ENCODE results near the gene ARAP2.

ARAP2 gene

DNA sequence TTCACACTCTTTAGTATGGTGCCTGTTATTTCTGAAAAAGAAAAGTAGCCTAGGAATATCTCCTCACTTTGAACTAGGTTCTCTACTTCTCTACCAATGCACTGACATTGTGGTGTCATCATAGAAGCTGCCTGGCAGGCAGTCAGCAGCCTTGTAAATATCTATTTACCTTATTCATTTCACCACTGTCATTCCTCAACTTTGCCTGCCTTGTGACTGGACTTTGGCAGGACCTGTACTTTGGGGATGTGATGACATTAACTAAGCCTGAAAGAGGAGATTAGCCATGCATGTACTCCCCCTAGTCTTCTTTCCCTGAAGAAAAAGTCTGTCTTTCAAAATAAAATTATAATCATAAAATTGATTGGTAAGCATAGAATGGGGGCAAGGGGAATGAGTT, 207.2 kb downstream of the ARAP2 start:
- DNase-seq, result no peak

DNA sequence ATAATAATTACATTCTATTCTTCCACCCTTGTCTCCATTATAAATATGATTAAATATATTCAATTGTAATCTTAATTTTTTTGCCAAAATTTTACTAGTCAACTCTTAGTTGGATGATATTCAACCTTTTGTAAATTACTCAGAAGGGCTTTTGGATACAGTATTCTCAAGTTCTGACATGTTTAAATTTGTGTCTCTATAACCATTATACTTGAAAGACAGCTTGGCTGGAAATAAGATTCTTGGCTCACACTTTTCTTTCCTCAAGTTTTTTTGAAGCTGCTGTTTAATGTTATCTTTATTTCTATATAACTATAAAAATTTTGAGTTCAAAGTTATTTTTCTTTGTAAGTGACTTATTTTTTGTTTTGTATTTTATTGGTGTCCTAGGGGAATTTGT, 214.4 kb downstream of the ARAP2 start:
- DNase-seq, result no peak

DNA sequence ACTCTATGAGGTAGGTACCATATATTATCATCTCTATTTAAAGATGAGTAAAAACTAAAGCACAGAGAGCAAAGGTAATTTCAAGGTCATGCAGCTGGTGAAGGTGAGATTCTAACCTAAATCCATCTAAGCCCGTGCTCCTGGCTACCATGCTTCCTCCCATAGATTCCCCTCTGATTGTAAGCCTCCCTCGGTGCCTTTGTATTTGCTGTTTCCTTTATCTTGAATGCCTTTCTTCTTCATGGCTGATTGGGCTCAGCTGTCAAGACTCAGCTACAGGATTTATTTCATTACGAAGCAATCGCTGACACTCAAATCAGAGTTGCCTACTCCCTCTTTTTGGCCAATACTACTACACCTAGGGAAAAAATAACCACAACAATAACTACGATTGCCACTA, 217.1 kb downstream of the ARAP2 start:
- no peak for DNase-seq

DNA sequence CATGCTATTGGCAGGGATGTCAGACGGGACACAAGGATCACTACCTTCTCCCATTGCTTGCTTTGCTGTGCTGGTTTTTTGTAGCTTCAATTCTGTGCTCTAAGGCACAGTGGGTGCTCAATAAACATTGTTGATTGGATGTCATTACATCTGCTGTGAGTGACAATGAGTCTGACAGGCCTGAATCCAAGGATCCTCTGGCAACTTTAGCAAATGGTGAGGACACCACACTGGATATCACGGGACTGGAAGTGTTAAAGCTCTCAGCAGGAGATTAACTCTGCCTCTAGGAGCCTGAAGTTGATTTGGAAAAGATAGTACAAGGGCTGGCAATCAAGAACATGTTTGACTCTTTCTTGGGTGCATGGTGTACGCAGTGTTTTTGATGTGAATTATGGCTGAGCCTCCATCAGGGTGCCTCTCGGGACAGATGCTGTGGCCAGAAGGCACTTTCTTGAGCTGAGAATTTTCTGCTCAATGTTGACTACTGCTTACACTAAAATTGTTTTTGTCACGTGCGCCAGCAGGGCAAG, 217.9 kb downstream of the ARAP2 start:
- DNase-seq, result no peak

DNA sequence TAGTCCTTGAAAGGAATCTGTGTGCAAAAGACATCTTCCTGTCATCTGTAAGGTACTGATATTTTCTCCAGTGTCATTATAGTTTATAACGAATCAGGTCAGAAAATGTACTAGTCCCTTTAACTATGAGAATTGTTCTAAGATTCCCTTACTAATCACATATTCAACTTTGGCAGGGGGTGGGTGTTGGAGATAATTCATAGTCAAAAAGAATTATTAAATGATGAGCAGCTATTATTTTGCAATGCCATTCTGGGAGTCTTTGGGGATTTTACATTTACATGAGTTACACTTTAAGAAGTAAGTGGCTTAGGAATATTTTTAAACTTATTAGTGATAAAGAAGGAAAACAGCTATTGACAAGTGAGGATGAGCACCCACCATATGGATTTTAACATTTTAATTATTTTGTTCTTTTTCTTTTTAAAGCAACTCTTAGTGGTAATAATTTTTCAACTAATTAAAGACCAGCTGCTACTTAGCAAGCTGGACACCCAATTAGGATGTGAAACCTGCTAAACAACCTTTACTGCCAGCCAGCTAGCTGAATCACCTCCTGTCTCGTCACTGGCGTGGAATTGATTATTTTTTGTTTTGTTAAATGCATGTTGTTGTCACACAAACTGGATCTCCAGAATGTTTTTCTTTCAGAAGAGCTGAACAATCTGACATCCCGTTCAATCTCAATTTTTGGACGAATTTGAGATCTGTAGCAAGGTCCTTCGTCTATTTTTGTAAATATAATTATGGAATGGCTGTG, 219.2 kb downstream of the ARAP2 start:
- no peak for DNase-seq

DNA sequence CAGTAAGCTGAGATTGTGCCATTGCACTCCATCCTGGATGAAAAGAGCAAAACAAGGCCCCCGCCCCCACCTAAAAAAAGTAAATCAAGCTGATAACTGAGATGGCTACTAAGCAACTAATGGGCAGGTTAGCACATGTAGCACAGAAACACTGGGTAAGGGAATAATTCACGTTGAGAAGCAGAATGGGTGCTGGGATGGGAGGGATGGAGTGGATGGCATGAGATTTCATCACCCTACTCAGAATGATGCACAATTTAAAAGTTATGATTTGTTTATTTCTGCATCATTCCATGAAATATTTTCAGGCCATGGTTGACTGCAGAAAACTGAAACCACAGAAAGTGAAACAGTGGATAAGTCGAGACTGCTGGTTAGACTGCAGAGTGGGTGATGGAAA, 224.0 kb downstream of the ARAP2 start:
- no peak for DNase-seq

Measured in NCI-H2227 treated with DMSO at 0.1 percent for 48 hours (cell line).